ENCODE measurements around the gene POLR2M. TPM values are rescaled to one million over a fixed set of nuclear protein-coding genes. Genes with fewer than 3 reads are reported as not detected.

The POLR2M gene
- polyA plus RNA-seq, 1 of the 3 experiments (the other 2 are of a cell fraction) = 160 TPM

GRCh38 chr15:57726411-57726810, 19.9 kb downstream of the POLR2M start:
- TF ChIP-seq EZH2phosphoT487 (IDR thresholded peaks at IDR 0.05; ENCODE audit: borderline replicate concordance, low read depth) = no peak
- no peak for TF ChIP-seq JUND (IDR thresholded peaks at IDR 0.05)
- no peak for TF ChIP-seq RCOR1 (IDR thresholded peaks at IDR 0.05; ENCODE audit: low read length)
- no peak for TF ChIP-seq POLR2AphosphoS5 (IDR thresholded peaks at IDR 0.05; ENCODE audit: low read depth, low read length)
- TF ChIP-seq, protein P1, sequence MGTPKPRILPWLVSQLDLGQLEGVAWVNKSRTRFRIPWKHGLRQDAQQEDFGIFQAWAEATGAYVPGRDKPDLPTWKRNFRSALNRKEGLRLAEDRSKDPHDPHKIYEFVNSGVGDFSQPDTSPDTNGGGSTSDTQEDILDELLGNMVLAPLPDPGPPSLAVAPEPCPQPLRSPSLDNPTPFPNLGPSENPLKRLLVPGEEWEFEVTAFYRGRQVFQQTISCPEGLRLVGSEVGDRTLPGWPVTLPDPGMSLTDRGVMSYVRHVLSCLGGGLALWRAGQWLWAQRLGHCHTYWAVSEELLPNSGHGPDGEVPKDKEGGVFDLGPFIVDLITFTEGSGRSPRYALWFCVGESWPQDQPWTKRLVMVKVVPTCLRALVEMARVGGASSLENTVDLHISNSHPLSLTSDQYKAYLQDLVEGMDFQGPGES (IDR thresholded peaks at IDR 0.05; ENCODE audit: low read depth, low read length) = no peak
- TF ChIP-seq PBX3 (IDR thresholded peaks at IDR 0.05) = no peak
- CTCF ChIA-PET = interaction anchor here (1.4 to 1.6 kb wide), 2 partner anchors 340 to 344 kb away, joined by 3 to 4 read pairs; no protein-coding TSS in a partner anchor

DNA sequence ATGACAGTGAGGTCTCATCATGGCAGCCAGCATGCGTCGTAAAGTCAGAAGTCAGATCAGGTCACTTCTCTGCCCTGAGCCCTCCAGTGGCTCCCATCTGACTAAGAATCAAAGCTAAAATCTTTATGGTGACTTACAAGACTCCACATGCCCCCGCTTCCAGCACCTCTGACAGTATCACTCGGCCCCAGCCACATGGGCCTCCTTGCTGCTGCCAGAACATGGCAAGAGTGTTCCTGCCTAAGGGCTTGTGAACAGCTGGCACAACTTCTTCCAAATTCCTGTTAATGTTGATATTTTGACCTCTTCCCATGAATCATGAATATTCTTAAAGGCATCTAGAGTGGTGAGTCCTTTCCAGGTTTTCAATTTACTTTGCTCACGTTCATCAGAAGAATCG, 20.5 kb downstream of the POLR2M start:
- no peak overlapping the region for H3K4me3 ChIP-seq (ENCODE audit: low read depth in 2 of 2, low read length in 1 of 2)
- POLR2A ChIA-PET = no interaction called here
- H3K36me3 ChIP-seq (replicated peaks in 1 of 2; ENCODE audit: control insufficient read depth in 1 of 2, insufficient read depth in 2 of 2, low read length in 1 of 2) = no peaks in the 10 kb centered on the region
- H3K27ac ChIP-seq (ENCODE audit: low read depth in 2 of 2, low read length in 1 of 2) = no peak overlapping the region
- no peaks in the 10 kb centered on the region for H3K9me2 ChIP-seq
- no peaks in the 10 kb centered on the region for H4K20me1 ChIP-seq (ENCODE audit: insufficient read depth)
- no peaks in the 10 kb centered on the region for H3K79me2 ChIP-seq (ENCODE audit: insufficient read depth)
- no peak for DNase-seq
- H3K9ac ChIP-seq = no peak overlapping the region
- H3K4me1 ChIP-seq (ENCODE audit: control insufficient read depth in 1 of 2, insufficient read depth in 2 of 2, low read depth in 1 of 2, low read length in 1 of 2) = peaks cover 0 to 2% of the 10 kb centered on the region in 2 experiments; a peak in 1 of 4 replicates
- H3K9me3 ChIP-seq = no peaks in the 10 kb centered on the region
- TF ChIP-seq TCF12 (IDR thresholded peaks at IDR 0.05) (no peak), MXI1 (IDR thresholded peaks at IDR 0.05; ENCODE audit: low read depth, low read length) (no peak), JUND (IDR thresholded peaks at IDR 0.05) (no peak), EP300 (IDR thresholded peaks at IDR 0.05; ENCODE audit: borderline replicate concordance in 1 of 2, low read depth in 1 of 2, low read length in 1 of 2) (no peak), POLR2AphosphoS5 (IDR thresholded peaks at IDR 0.05; ENCODE audit: low read depth, low read length) (no peak), REST (IDR thresholded peaks at IDR 0.05; ENCODE audit: low read depth, low read length) (no peak), GABPA (IDR thresholded peaks at IDR 0.05; ENCODE audit: low read depth) (no peak)
- TF ChIP-seq, protein P1 (IDR thresholded peaks at IDR 0.05; ENCODE audit: low read depth, low read length) = no peak
- TF ChIP-seq, protein P2, sequence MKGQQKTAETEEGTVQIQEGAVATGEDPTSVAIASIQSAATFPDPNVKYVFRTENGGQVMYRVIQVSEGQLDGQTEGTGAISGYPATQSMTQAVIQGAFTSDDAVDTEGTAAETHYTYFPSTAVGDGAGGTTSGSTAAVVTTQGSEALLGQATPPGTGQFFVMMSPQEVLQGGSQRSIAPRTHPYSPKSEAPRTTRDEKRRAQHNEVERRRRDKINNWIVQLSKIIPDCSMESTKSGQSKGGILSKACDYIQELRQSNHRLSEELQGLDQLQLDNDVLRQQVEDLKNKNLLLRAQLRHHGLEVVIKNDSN (IDR thresholded peaks at IDR 0.05; ENCODE audit: borderline replicate concordance, low read depth) = no peak
- H3K27me3 ChIP-seq (ENCODE audit: insufficient read depth) = no peaks in the 10 kb centered on the region
- peaks cover under 1% of the 10 kb centered on the region for H3F3A ChIP-seq (replicated peaks; ENCODE audit: insufficient read depth)
- no peak overlapping the region for H3K4me2 ChIP-seq
- 98% methylated on average over 6 of the region's 6 CpGs for WGBS (ENCODE audit: low lambda C conversion rate)
- H2AFZ ChIP-seq (ENCODE audit: low read depth) = no peak overlapping the region
- CTCF ChIA-PET = interaction anchor here (1.4 to 1.6 kb wide), 2 partner anchors 339 to 344 kb away, joined by 3 to 4 read pairs; no protein-coding TSS in a partner anchor

More at GRCh38 chr15:57726411-57726810, 19.9 kb downstream of the POLR2M start:
- H3K4me1 ChIP-seq (ENCODE audit: control insufficient read depth in 1 of 2, insufficient read depth in 2 of 2, low read depth in 1 of 2, low read length in 1 of 2) = no peaks in the 10 kb centered on the region; a peak in 1 of 4 replicates
- H3K9ac ChIP-seq = no peak overlapping the region
- H2AFZ ChIP-seq (ENCODE audit: low read depth) = no peak overlapping the region
- 93% methylated on average over 3 of the region's 3 CpGs for WGBS (ENCODE audit: low lambda C conversion rate)
- no peaks in the 10 kb centered on the region for H3K27me3 ChIP-seq (ENCODE audit: insufficient read depth)
- H3F3A ChIP-seq (replicated peaks; ENCODE audit: insufficient read depth) = no peaks in the 10 kb centered on the region
- no peaks in the 10 kb centered on the region for H4K20me1 ChIP-seq (ENCODE audit: insufficient read depth)
- no peaks in the 10 kb centered on the region for H3K9me3 ChIP-seq
- H3K4me3 ChIP-seq (ENCODE audit: low read depth in 2 of 2, low read length in 1 of 2) = no peak overlapping the region
- POLR2A ChIA-PET = no interaction called here
- H3K9me2 ChIP-seq = no peaks in the 10 kb centered on the region
- DNase-seq = no peak
- no peak overlapping the region for H3K4me2 ChIP-seq
- no peaks in the 10 kb centered on the region for H3K36me3 ChIP-seq (replicated peaks in 1 of 2; ENCODE audit: control insufficient read depth in 1 of 2, insufficient read depth in 2 of 2, low read length in 1 of 2)
- no peaks in the 10 kb centered on the region for H3K79me2 ChIP-seq (ENCODE audit: insufficient read depth)
- H3K27ac ChIP-seq (ENCODE audit: low read depth in 2 of 2, low read length in 1 of 2) = no peak overlapping the region

Measured in SK-N-SH (cell line).